Kidney epithelial cell (primary cell): ENCODE measurements around the gene CUX1. TPM values are rescaled to one million over a fixed set of nuclear protein-coding genes. Genes with fewer than 3 reads are reported as not detected.

ENCODE experiments used
- DNase-seq: peaks from one replicate; pipeline ENCODE4 v3.0.0-alpha.2; 2010; ENCODE audit warnings: low read depth
- H3K27me3 ChIP-seq: 2 replicates; pipeline ENCODE4 v1.6.0; 2011; ENCODE audit warnings: low read length; ENCODE audit not compliant: control insufficient read depth, insufficient read depth
- H3K36me3 ChIP-seq: 2 replicates; pipeline ENCODE4 v1.5.1; 2011; ENCODE audit warnings: low read length; ENCODE audit not compliant: control insufficient read depth, insufficient read depth
- H3K4me3 ChIP-seq: 2 replicates; pipeline ENCODE4 v1.5.1; 2011; ENCODE audit warnings: low read depth, mild to moderate bottlenecking, control low read depth, low read length
- total RNA-seq: library from RNA; depleted of rRNA; stranded (reverse); fragments of >200 nt; gene quantifications from 2 replicates; pipeline ENCODE4 v1.2.3, GENCODE V29; 2015
- TF ChIP-seq, protein P1 (sequence below): IDR thresholded peaks from 2 replicates; pipeline ENCODE4 v1.5.1; 2011; ENCODE audit warnings: mild to moderate bottlenecking, moderate library complexity, low read length, control low read depth, inconsistent platforms; ENCODE audit not compliant: insufficient read depth, poor library complexity, severe bottlenecking

CUX1 gene
- total RNA-seq, 1 donor from 2014 or later = 56.7 TPM

DNA sequence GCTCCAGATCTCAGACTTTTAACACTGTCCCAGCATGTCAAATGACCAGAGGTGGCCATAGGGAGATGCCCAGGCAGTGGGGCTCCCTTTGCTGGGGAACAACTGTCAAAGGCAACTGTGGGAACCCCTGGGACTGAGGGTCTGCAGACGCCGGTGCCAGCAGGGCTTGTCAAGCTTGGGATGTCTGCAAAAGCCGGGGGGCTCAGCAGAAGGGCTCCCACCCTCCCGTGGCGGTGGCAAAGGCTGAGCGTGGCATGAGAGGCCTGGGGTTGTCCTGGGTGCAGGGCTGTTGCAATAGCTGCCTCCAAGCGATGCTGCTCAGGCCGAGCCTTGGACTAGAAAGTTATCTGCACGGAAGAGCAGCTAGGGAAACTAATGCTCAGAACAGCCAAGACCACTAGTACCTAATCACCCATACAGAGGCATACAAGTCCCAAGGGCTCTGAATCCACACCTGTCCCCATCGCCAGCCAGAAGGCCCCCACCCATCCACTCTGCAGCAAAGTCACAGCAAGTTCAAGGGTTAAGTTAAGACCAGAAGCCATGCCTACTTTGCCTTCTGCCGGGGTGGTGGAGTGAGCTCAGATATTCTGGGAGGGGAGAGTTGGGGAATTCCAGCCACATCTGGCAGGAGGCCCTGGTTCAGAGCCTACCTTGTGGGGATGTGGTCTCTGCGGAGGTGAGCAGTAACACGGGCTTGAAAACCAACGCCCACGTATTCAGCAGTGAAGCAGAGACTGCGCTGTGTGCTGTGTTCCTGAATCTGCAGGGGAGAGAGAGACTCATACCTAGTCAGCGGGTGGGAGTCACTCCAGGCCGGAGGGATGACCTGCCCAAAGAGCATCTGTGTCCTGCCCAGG, 473.9 kb downstream of the CUX1 start:
- H3K4me3 ChIP-seq = no peak overlapping the region
- TF ChIP-seq, protein P1, sequence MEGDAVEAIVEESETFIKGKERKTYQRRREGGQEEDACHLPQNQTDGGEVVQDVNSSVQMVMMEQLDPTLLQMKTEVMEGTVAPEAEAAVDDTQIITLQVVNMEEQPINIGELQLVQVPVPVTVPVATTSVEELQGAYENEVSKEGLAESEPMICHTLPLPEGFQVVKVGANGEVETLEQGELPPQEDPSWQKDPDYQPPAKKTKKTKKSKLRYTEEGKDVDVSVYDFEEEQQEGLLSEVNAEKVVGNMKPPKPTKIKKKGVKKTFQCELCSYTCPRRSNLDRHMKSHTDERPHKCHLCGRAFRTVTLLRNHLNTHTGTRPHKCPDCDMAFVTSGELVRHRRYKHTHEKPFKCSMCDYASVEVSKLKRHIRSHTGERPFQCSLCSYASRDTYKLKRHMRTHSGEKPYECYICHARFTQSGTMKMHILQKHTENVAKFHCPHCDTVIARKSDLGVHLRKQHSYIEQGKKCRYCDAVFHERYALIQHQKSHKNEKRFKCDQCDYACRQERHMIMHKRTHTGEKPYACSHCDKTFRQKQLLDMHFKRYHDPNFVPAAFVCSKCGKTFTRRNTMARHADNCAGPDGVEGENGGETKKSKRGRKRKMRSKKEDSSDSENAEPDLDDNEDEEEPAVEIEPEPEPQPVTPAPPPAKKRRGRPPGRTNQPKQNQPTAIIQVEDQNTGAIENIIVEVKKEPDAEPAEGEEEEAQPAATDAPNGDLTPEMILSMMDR = no peak
- no peaks in the 10 kb centered on the region for H3K36me3 ChIP-seq
- peaks cover 2% of the 10 kb centered on the region for H3K27me3 ChIP-seq
- DNase-seq = no peak

DNA sequence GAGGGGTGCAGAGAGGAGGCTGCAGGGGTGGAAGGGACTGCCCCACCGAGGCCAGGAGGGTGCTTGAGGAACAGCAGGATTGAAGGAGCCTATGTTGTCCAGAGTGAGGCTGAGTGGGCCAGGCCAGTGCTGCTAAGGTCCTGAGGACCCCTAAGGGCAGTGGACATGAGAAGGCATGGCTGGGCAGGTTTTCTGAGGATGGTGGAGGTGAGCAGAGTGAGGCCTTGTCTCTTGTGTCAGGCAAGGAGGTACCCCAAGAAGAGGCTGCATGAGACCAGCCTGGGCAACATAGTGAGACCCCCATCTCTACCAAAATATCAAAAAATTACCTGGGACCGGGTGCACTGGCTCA, 474.5 kb downstream of the CUX1 start:
- no peak for DNase-seq
- Histone ChIP-seq H3K4me3 (no peak overlapping the region), H3K36me3 (no peaks in the 10 kb centered on the region), H3K27me3 (peaks cover 2% of the 10 kb centered on the region)
- TF ChIP-seq, protein P1 = no peak

DNA sequence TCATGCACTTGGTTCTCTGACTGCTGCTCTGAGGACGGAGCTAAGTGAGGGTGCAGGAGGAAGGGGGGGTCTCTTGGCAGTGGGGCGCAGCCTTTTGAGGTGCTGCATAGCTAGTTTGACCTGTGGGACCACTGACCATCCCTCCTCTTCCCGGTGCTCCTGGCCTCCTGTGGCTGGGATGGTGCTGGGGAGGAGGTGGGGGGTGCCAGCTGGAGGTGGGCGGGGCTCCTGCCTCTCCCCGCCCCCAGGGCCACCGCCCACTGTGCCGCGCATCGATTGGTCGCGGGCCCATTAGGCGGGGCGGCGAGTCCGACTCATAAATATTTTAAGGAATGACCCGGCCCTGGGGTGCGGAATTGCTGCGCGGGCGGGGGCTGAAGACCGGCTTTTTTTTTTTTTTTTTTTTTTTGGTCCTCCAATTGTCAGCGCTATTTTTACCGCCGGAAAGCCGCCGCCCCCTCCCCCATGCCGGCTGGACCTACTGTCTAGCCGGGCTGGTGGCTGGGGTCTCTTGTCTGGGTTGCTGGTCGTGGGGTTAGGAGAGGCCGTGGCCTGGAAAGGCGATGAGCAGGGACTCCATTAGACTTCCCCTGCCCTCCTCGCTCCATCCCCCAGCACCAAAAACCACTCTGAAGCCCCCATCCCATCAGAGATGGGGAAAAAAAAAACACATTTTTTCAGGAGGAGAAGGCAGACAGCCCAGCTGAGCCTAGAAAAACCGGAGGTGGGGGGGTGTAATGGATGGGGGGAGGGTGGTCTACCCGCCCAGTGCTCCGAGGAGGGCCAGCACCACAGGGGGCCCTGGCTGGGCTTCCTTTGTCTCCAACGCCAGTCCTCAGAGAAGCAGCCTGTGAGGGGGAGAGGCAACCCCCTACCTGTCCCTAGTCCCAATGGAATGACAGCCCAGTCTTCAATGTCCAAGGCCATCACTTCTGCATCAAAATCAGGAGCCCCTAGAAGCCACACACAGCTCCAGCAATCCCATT, 475.7 kb downstream of the CUX1 start:
- H3K4me3 ChIP-seq = no peak overlapping the region
- no peaks in the 10 kb centered on the region for H3K36me3 ChIP-seq
- H3K27me3 ChIP-seq = peaks cover 4% of the 10 kb centered on the region
- no peak for DNase-seq
- TF ChIP-seq, protein P1 = no peak

GRCh38 chr7:102294589-102294988, 477.2 kb downstream of the CUX1 start:
- DNase-seq = no peak
- TF ChIP-seq, protein P1 = no peak
- H3K36me3 ChIP-seq = no peaks in the 10 kb centered on the region

GRCh38 chr7:102295346-102296178, 478.1 kb downstream of the CUX1 start:
- DNase-seq = no peak
- TF ChIP-seq, protein P1 = no peak
- no peaks in the 10 kb centered on the region for H3K36me3 ChIP-seq
- no peak overlapping the region for H3K4me3 ChIP-seq
- H3K27me3 ChIP-seq = peaks cover 13% of the 10 kb centered on the region

More at GRCh38 chr7:102294589-102294988, 477.2 kb downstream of the CUX1 start:
- Histone ChIP-seq H3K27me3 (peaks cover 4% of the 10 kb centered on the region), H3K4me3 (no peak overlapping the region)
